ENCODE results near the gene ADH4. TPM values are rescaled to one million over a fixed set of nuclear protein-coding genes. Genes with fewer than 3 reads are reported as not detected.

Gene ADH4
- total RNA-seq, 2 donors from 2014 or later = 0.82 to 1.5 TPM

DNA sequence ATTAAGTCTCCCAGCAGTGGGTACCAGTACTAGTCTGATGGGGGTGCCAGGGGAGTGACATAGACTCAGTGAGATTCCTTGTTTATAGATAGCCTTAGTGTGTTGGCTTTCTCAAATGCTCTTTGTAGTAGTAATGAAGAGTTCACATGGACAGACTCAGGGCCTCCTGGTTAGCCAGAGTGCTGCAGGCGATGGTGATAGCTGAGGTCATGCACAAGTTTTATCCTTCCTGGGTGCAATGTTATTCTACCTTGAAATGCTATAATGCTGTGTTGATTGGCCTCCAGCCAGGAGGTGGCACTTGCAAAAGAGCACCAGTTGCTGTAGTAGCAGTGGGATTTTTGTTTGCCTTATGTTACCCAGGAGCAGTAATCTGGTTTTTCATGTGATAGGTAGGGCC, 35.5 kb upstream of the ADH4 start:
- peak; percentile 48 for DNase-seq
- intact Hi-C loops (cut with DNase I) = no loop called here
- Histone ChIP-seq H3K27me3 (no peaks in the 10 kb centered on the region), H3K9ac (ENCODE audit: low read depth in 2 of 2, low read length in 2 of 2) (no peak overlapping the region), H3K36me3 (no peaks in the 10 kb centered on the region), H3K4me3 (no peak overlapping the region), H3K27ac (no peak overlapping the region), H3K9me3 (no peaks in the 10 kb centered on the region), H3K4me1 (no peaks in the 10 kb centered on the region)
- TF ChIP-seq, protein P1, sequence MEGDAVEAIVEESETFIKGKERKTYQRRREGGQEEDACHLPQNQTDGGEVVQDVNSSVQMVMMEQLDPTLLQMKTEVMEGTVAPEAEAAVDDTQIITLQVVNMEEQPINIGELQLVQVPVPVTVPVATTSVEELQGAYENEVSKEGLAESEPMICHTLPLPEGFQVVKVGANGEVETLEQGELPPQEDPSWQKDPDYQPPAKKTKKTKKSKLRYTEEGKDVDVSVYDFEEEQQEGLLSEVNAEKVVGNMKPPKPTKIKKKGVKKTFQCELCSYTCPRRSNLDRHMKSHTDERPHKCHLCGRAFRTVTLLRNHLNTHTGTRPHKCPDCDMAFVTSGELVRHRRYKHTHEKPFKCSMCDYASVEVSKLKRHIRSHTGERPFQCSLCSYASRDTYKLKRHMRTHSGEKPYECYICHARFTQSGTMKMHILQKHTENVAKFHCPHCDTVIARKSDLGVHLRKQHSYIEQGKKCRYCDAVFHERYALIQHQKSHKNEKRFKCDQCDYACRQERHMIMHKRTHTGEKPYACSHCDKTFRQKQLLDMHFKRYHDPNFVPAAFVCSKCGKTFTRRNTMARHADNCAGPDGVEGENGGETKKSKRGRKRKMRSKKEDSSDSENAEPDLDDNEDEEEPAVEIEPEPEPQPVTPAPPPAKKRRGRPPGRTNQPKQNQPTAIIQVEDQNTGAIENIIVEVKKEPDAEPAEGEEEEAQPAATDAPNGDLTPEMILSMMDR (IDR thresholded peaks at IDR 0.05) = no peak

DNA sequence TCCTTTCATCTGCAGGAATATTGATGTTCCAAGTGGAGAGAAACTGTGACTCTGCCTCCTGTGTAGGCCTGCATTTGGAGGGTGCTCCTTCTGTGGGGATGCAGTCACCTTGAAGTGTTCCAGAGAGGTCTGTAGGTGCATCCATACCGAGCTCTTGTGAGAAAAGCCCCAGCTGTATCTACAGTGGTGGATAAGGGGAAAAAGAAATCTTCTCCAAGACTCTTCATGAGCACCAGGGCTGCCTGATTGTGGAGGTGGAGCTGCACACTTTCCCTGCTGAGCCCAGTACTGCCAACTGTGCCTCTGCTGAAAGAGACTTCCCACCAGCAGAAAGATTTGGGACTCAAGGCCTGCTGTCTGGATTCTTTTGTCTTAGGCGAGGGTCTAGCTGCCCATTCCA, 35.1 kb upstream of the ADH4 start:
- no peak overlapping the region for H3K4me3 ChIP-seq
- TF ChIP-seq, protein P1 (IDR thresholded peaks at IDR 0.05) = no peak
- no peak overlapping the region for H3K27ac ChIP-seq
- H3K9me3 ChIP-seq = no peaks in the 10 kb centered on the region
- no peaks in the 10 kb centered on the region for H3K27me3 ChIP-seq
- DNase-seq = no peak
- intact Hi-C loops (cut with DNase I) = no loop called here
- H3K9ac ChIP-seq (ENCODE audit: low read depth in 2 of 2, low read length in 2 of 2) = no peak overlapping the region
- H3K4me1 ChIP-seq = no peaks in the 10 kb centered on the region
- no peaks in the 10 kb centered on the region for H3K36me3 ChIP-seq

GRCh38 chr4:99166544-99166943, 22.4 kb upstream of the ADH4 start:
- no peaks in the 10 kb centered on the region for H3K4me1 ChIP-seq
- no peaks in the 10 kb centered on the region for H3K9me3 ChIP-seq
- TF ChIP-seq, protein P1 (IDR thresholded peaks at IDR 0.05) = no peak
- DNase-seq = no peak
- no peaks in the 10 kb centered on the region for H3K27me3 ChIP-seq
- no peak overlapping the region for H3K9ac ChIP-seq (ENCODE audit: low read depth in 2 of 2, low read length in 2 of 2)
- H3K27ac ChIP-seq = no peak overlapping the region
- no peaks in the 10 kb centered on the region for H3K36me3 ChIP-seq
- intact Hi-C loops (cut with DNase I) = no loop called here
- no peak overlapping the region for H3K4me3 ChIP-seq

GRCh38 chr4:99165978-99166377, 21.9 kb upstream of the ADH4 start:
- TF ChIP-seq, protein P1 (IDR thresholded peaks at IDR 0.05) = no peak
- intact Hi-C loops (cut with DNase I) = no loop called here
- Histone ChIP-seq H3K4me3 (no peak overlapping the region), H3K4me1 (no peaks in the 10 kb centered on the region), H3K9ac (ENCODE audit: low read depth in 2 of 2, low read length in 2 of 2) (no peak overlapping the region), H3K27me3 (no peaks in the 10 kb centered on the region), H3K27ac (no peak overlapping the region), H3K9me3 (no peaks in the 10 kb centered on the region), H3K36me3 (no peaks in the 10 kb centered on the region)
- no peak for DNase-seq

DNA sequence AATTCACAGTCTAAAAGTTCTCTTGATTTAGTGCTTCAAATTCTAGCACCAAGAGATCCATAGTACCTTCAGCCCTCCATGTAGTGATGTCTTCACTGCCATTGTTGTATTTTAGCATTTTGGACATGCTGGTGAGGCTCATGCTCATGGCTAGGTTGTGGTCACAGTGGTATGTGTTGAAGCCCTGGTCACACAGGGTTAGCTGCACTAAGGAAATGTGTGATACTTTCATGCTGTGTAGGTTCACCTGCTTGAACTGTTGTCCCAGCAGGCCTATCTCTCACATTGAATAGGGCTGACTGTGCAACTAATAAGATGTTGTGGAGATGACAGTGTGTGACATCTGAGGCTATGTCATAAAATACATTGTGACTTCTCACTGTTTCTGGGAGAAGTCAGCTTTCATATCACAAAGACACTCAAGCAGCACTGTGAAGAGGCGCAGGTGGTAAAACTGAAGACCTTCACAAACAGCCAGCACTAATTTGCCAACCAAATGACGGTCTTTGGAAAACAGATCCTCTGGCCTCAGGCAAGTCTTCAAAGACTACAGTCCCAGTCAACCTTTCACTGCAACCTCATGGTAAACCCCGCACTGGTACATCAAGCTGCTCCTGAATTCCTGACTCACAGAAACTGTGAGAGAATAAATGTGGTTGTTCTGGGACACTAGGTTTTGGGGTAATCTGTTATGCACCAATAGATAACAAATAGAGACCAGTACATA, 17.4 kb upstream of the ADH4 start:
- no peak for DNase-seq
- H3K27me3 ChIP-seq = no peaks in the 10 kb centered on the region
- H3K4me3 ChIP-seq = no peak overlapping the region
- TF ChIP-seq, protein P1 (IDR thresholded peaks at IDR 0.05) = no peak
- H3K9ac ChIP-seq (ENCODE audit: low read depth in 2 of 2, low read length in 2 of 2) = no peak overlapping the region
- H3K9me3 ChIP-seq = no peaks in the 10 kb centered on the region
- H3K4me1 ChIP-seq = no peaks in the 10 kb centered on the region
- intact Hi-C loops (cut with DNase I) = no loop called here
- no peaks in the 10 kb centered on the region for H3K36me3 ChIP-seq
- H3K27ac ChIP-seq = no peak overlapping the region
